ENCODE data around the gene BCR.

DNA sequence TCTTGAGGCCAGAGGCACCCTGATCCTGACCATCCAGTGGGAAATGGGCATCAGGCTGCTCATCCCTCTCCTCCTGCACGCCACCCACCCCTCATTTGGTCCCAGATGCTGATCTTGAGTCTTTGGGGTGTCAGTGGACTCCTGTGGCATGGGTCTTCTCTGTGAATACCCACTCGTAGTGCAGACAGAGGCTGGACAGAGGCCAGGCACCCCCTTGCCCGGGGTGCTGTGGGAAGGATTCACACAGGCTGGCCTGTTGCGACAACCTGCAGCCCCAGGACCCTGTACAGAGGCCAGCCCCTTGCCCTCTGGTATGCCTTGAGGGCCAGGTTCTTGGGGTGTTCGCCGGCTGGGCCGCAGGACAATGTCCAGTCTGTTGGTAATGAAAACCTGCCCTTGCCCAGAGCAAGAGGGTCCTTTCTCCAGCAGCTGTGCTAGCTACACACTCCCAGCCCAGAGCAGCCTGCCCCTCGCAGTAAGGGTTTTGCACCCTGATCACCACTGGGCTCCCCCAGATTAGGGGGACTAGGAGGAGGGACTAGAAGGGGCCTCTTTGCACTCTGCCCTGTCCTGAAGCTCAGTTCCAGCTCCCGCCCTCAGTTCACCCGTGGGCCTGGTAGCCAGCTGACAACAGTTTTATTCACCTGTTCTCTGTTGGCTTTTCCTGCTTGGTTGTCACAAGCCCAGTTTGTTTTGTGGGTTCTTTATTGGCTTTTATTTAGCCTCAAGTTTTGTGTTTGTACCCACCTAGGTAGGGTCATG, 76.0 kb downstream of the BCR start:
- TF ChIP-seq, protein P1, sequence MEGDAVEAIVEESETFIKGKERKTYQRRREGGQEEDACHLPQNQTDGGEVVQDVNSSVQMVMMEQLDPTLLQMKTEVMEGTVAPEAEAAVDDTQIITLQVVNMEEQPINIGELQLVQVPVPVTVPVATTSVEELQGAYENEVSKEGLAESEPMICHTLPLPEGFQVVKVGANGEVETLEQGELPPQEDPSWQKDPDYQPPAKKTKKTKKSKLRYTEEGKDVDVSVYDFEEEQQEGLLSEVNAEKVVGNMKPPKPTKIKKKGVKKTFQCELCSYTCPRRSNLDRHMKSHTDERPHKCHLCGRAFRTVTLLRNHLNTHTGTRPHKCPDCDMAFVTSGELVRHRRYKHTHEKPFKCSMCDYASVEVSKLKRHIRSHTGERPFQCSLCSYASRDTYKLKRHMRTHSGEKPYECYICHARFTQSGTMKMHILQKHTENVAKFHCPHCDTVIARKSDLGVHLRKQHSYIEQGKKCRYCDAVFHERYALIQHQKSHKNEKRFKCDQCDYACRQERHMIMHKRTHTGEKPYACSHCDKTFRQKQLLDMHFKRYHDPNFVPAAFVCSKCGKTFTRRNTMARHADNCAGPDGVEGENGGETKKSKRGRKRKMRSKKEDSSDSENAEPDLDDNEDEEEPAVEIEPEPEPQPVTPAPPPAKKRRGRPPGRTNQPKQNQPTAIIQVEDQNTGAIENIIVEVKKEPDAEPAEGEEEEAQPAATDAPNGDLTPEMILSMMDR (IDR thresholded peaks at IDR 0.05): no peak
- no peak for TF ChIP-seq EP300 (IDR thresholded peaks at IDR 0.05)
- TF ChIP-seq POLR2A (IDR thresholded peaks at IDR 0.05): no peak
